NCI-H2196 (cell line): Measurements from ENCODE around the gene RGS14.
"Not testable (repeated sequence)": the region's sequence is repeated elsewhere in the genome, so short reads cannot be mapped to it uniquely, and the experiment has no call there.

Experiments used
- DNase-seq: peaks from one replicate; lab custom pipeline; 2025; ENCODE audit not compliant: unreplicated experiment; lab: John Stamatoyannopoulos, UW

Gene RGS14

GRCh38 chr5:177396807-177397206, 39.1 kb downstream of the RGS14 start:
- DNase-seq, result no peak

- DNase-seq, result no peak
These were observed 40.2 kb downstream of the RGS14 start for GRCh38 chr5:177397875-177398390.

- no peak for DNase-seq
These were observed 42.5 kb downstream of the RGS14 start, which contains the start of gene PFN3 for GRCh38 chr5:177399997-177400868. PFN3 (minus strand) TSS chr5:177400661; CDS start chr5:177400576, 85 bp downstream.

GRCh38 chr5:177402271-177403043, 44.7 kb downstream of the RGS14 start:
- DNase-seq, result peak; percentile 89

- peak; percentile 52 for DNase-seq
These were observed 45.5 kb downstream of the RGS14 start for GRCh38 chr5:177403102-177403791.

GRCh38 chr5:177403792-177404640, 46.3 kb downstream of the RGS14 start:
- DNase-seq, result peak; percentile 78

- peak; percentile 27 for DNase-seq
These were observed 47.0 kb downstream of the RGS14 start for GRCh38 chr5:177404641-177405179.

GRCh38 chr5:177405312-177405711, 47.6 kb downstream of the RGS14 start:
- DNase-seq, result no peak

- no peak for DNase-seq
These were observed 48.1 kb downstream of the RGS14 start for GRCh38 chr5:177405805-177406204.

GRCh38 chr5:177409043-177409801, 51.5 kb downstream of the RGS14 start, which contains the start of gene F12:
F12 (minus strand) TSS chr5:177409564; CDS start chr5:177409527, 37 bp downstream.
- DNase-seq, result no peak

GRCh38 chr5:177410575-177410974, 52.9 kb downstream of the RGS14 start:
- no peak for DNase-seq

- no peak for DNase-seq
These were observed 55.0 kb downstream of the RGS14 start for GRCh38 chr5:177412603-177413233.

GRCh38 chr5:177414481-177414880, 56.8 kb downstream of the RGS14 start:
- no peak for DNase-seq

GRCh38 chr5:177417081-177417480, 59.4 kb downstream of the RGS14 start:
- DNase-seq, result not testable (repeated sequence)

- DNase-seq, result no peak
These were observed 61.3 kb downstream of the RGS14 start for GRCh38 chr5:177419046-177419445.

- DNase-seq, result not testable (repeated sequence)
These were observed 62.7 kb downstream of the RGS14 start for GRCh38 chr5:177420472-177420871.

- no peak for DNase-seq
These were observed 63.5 kb downstream of the RGS14 start for GRCh38 chr5:177421062-177421798.
